HT-29 (cell line): Measurements from ENCODE around the gene CADM1. TPM values are rescaled to one million over a fixed set of nuclear protein-coding genes. Genes with fewer than 3 reads are reported as not detected.

Experiments used
- DNase-seq: peaks from one replicate; pipeline ENCODE4 v3.0.0-alpha.2; 2015; ENCODE audit warnings: low spot score
- small RNA-seq: library from RNA; depleted of rRNA; stranded (forward); fragments of <200 nt; gene quantifications from one replicate; pipeline ENCODE3, GENCODE V24; 2014
- total RNA-seq: library from RNA; depleted of rRNA; stranded (reverse); fragments of >200 nt; shearing (Covaris generic); gene quantifications from 2 replicates; pipeline ENCODE4 v1.2.3, GENCODE V29; 2014

Gene CADM1
- total RNA-seq, 1 experiment from 2014 or later = not detected

DNA sequence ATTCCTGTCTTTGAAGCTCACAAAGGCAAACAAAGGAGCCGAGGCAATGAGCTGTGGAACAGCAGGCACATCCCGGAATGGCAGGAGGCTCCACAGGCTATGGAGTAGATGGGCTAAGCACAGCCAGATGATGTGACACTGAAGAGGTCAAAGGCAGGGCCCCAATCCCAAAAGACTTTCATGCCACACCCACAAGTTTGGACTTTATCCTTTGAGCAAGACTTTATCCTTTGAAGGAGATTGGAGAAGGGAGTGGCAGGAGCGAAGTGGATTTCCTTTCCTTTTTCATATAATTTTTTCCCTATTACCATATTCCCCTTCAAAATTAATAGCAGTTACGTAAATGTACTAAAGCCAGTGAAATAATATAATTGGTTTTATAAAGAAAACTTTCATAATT lies 379.4 kb downstream of the CADM1 start:
- no peak for DNase-seq

DNA sequence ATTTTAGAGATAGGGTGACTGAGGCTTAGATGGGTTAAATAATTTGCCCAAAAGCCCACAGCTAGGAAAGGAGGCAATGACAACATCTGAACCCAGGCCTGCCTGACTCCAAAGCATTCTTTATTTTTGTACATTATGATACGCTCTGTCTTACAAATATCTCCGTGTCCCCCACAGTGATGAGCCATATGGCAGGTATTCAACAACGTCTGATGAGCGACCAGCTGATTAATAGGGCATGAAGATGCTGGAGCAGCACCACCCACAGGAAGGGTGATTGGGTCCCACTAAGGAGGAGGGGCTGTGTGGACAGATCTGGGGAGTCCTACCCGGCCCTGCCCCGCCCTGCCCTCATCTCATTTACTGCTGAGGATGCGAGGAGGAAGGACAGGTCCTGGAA lies 380.6 kb downstream of the CADM1 start:
- DNase-seq = no peak

DNA sequence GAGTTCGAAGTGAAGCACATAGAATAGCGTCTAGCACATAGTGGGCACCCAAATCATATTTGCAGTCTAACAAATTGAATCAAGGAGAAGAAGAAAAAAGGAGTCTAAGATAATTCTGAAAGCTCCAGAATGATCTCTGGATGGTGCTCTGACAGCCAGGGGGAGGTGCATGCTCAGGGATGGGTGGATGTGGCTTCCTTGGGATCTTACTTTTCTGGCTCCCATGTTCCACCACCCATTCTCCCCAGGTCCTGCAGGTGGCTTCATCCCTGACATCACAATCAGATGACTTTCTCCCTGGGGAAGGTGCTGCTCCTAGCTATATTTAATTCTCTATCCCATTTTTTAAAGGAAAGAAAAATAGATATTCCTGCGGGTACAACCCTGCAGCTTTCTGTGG lies 381.9 kb downstream of the CADM1 start:
- DNase-seq = no peak

Small RNAs within 50 kb of the gene (small RNA-seq; reads per million reads assigned to genes)
- gene RF01293 = not detected
